CD4-positive, alpha-beta T cell (primary cell): ENCODE data around the gene TAS2R38. TPM values are rescaled to one million over a fixed set of nuclear protein-coding genes. Genes with fewer than 3 reads are reported as not detected.

Experiments
- ATAC-seq: fragments of 200-7000 bp; cut with Tn5 transposase; one replicate; pipeline ENCODE4 v1.10.0; 2022; ENCODE audit warnings: mild to moderate bottlenecking; ENCODE audit not compliant: poor library complexity
- CTCF ChIA-PET: fragments of 350-600 bp; sonication (Branson Sonifier 250); formaldehyde crosslinking; loops from one replicate; lab custom pipeline; 2021; ENCODE audit warnings: antibody characterized with exemption, inconsistent platforms; lab: Charles Lee
- POLR2A ChIA-PET: fragments of 350-600 bp; sonication (Branson Sonifier 250); formaldehyde crosslinking; loops from one replicate; lab custom pipeline; 2021; ENCODE audit warnings: antibody characterized with exemption, inconsistent platforms; lab: Charles Lee
- DNase-seq, 14 experiments: peaks; one replicate each; pipeline ENCODE4 v3.0.0-alpha.2; 2013 to 2020; ENCODE audit warnings: mixed read lengths in 2 of 14
- H3K27ac ChIP-seq, 2 donors: one replicate each; pipeline versions ENCODE4 v1.5.1 to v1.7.0; 2013; ENCODE audit warnings: low read length in 2 of 2, low read depth in 1 of 2, mild to moderate bottlenecking in 1 of 2
- H3K27me3 ChIP-seq, 2 experiments: 1 replicate in 1 of 2; 2 replicates in 1 of 2; pipeline versions ENCODE4 v1.6.1 to v1.7.0; 2013; ENCODE audit warnings: low read length in 2 of 2, control low read depth in 1 of 2, mild to moderate bottlenecking in 1 of 2, moderate library complexity in 1 of 2; ENCODE audit not compliant: insufficient read depth in 2 of 2, control insufficient read depth in 1 of 2
- H3K36me3 ChIP-seq: one replicate; pipeline ENCODE4 v1.6.1; 2013; ENCODE audit warnings: low read length, control low read depth; ENCODE audit not compliant: insufficient read depth
- H3K4me1 ChIP-seq: one replicate; pipeline ENCODE4 v1.6.1; 2013; ENCODE audit warnings: low read length, control low read depth; ENCODE audit not compliant: insufficient read depth
- H3K4me3 ChIP-seq: one replicate; pipeline ENCODE4 v1.5.1; 2013; ENCODE audit warnings: mild to moderate bottlenecking, low read length, moderate library complexity
- H3K9me3 ChIP-seq, 2 experiments: 1 replicate in 1 of 2; 2 replicates in 1 of 2; pipeline versions ENCODE4 v1.6.1 to v1.7.0; 2013; ENCODE audit warnings: low read length in 2 of 2, mild to moderate bottlenecking in 2 of 2, control low read depth in 1 of 2, moderate library complexity in 1 of 2; ENCODE audit not compliant: control insufficient read depth in 1 of 2, insufficient read depth in 1 of 2
- H3K27ac Mint-ChIP-seq: one replicate; pipeline ENCODE4 v1.8.0; 2020; ENCODE audit warnings: mixed read lengths
- H3K27me3 Mint-ChIP-seq: one replicate; pipeline ENCODE4 v1.8.0; 2021; ENCODE audit warnings: mixed read lengths
- H3K36me3 Mint-ChIP-seq: one replicate; pipeline ENCODE4 v1.8.0; 2021; ENCODE audit warnings: low read depth, mixed read lengths
- H3K4me1 Mint-ChIP-seq: one replicate; pipeline ENCODE4 v1.8.0; 2021; ENCODE audit warnings: low read depth, mixed read lengths
- H3K4me3 Mint-ChIP-seq: one replicate; pipeline ENCODE4 v1.8.0; 2020; ENCODE audit warnings: mild to moderate bottlenecking, mixed read lengths
- H3K9me3 Mint-ChIP-seq: one replicate; pipeline ENCODE4 v1.8.0; 2020; ENCODE audit warnings: mixed read lengths
- intact Hi-C, 2 experiments: fragments of 100-400 bp; cut with DNase I in 1 of 2; cut with micrococcal nuclease in 1 of 2; formaldehyde crosslinking; loops; one replicate each; pipeline versions ENCODE4 v1.15.1 to v1.9.0; 2023 to 2025; cut with DNase I, micrococcal nuclease
- total RNA-seq, 174 experiments: library from RNA in 2 of 174; stranded (reverse) in 2 of 174; gene quantifications; one replicate each; pipeline ENCODE4 v1.2.3 and lab custom pipeline; 2021 to 2026
- TF ChIP-seq, protein P1 (sequence below): fragments of 200-600 bp; IDR thresholded peaks from one replicate; pipeline ENCODE4 v1.8.0; 2022; ENCODE audit warnings: antibody characterized with exemption, mild to moderate bottlenecking

TAS2R38 gene
- total RNA-seq, 2 experiments from 2014 or later: not detected

GRCh38 chr7:141979568-141979967 is 6.0 kb upstream of the TAS2R38 start:
- Histone ChIP-seq H3K27me3 (no peaks in the 10 kb centered on the region), H3K4me1 (peaks cover 11% of the 10 kb centered on the region), H3K9me3 (no peaks in the 10 kb centered on the region), H3K4me3 (no peak overlapping the region), H3K36me3 (no peaks in the 10 kb centered on the region), H3K27ac (no peak overlapping the region)
- TF ChIP-seq, protein P1, sequence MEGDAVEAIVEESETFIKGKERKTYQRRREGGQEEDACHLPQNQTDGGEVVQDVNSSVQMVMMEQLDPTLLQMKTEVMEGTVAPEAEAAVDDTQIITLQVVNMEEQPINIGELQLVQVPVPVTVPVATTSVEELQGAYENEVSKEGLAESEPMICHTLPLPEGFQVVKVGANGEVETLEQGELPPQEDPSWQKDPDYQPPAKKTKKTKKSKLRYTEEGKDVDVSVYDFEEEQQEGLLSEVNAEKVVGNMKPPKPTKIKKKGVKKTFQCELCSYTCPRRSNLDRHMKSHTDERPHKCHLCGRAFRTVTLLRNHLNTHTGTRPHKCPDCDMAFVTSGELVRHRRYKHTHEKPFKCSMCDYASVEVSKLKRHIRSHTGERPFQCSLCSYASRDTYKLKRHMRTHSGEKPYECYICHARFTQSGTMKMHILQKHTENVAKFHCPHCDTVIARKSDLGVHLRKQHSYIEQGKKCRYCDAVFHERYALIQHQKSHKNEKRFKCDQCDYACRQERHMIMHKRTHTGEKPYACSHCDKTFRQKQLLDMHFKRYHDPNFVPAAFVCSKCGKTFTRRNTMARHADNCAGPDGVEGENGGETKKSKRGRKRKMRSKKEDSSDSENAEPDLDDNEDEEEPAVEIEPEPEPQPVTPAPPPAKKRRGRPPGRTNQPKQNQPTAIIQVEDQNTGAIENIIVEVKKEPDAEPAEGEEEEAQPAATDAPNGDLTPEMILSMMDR: no peak
- CTCF ChIA-PET: no interaction called here
- H3K27me3 Mint-ChIP-seq: no peaks in the 10 kb centered on the region
- peaks cover 21% of the 10 kb centered on the region for H3K4me1 Mint-ChIP-seq
- H3K36me3 Mint-ChIP-seq: no peaks in the 10 kb centered on the region
- intact Hi-C loops: loop anchor here (5.0 to 10.0 kb wide), 4 partner anchors 215 to 1028 kb away; no protein-coding TSS in a partner anchor
- POLR2A ChIA-PET: no interaction called here
- ATAC-seq (no peak), DNase-seq (peak in 1 of 14 experiments; percentile 21)
- H3K27ac Mint-ChIP-seq: no peak overlapping the region
- H3K9me3 Mint-ChIP-seq: no peaks in the 10 kb centered on the region
- no peak overlapping the region for H3K4me3 Mint-ChIP-seq

DNA sequence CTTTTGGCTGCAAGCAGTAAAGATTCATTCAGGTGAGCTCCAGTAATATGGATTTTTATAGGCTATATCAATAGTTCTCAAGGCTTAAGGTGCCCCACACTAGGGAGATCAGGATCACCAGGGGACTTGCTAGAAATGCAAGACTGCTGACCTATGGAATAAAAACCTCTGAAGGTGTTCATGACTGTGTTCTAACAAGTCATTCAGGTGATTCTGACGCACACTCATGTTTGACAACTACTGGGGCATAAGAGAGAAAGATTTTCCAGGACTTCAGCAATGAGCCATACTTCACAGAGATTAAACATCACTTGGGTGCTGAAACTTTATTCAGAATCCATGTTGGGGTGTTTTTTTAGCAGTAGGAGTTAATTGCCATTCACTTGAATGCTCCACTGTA is 4.8 kb upstream of the TAS2R38 start:
- Histone ChIP-seq H3K36me3 (no peaks in the 10 kb centered on the region), H3K27ac (no peak overlapping the region), H3K4me3 (no peak overlapping the region), H3K9me3 (no peaks in the 10 kb centered on the region), H3K27me3 (no peaks in the 10 kb centered on the region), H3K4me1 (peaks cover 11% of the 10 kb centered on the region)
- CTCF ChIA-PET: no interaction called here
- H3K27me3 Mint-ChIP-seq: no peaks in the 10 kb centered on the region
- intact Hi-C loops: loop anchor here (5.0 to 10.0 kb wide), 4 partner anchors 216 to 1029 kb away; no protein-coding TSS in a partner anchor
- POLR2A ChIA-PET: no interaction called here
- TF ChIP-seq, protein P1: no peak
- DNase-seq (no peak), ATAC-seq (no peak)
- no peaks in the 10 kb centered on the region for H3K9me3 Mint-ChIP-seq
- H3K4me3 Mint-ChIP-seq: no peak overlapping the region
- H3K27ac Mint-ChIP-seq: no peak overlapping the region
- H3K36me3 Mint-ChIP-seq: no peaks in the 10 kb centered on the region
- H3K4me1 Mint-ChIP-seq: peaks cover 21% of the 10 kb centered on the region

- DNase-seq (no peak), ATAC-seq (no peak)
- intact Hi-C loops: loop anchor here (5.0 to 10.0 kb wide), 4 partner anchors 218 to 1031 kb away; no protein-coding TSS in a partner anchor
- peak overlapping the region; percentile 52 for H3K4me3 ChIP-seq
- Mint-ChIP-seq H3K27me3 (no peaks in the 10 kb centered on the region), H3K4me3 (peak overlapping the region; percentile 68), H3K9me3 (no peaks in the 10 kb centered on the region), H3K36me3 (no peaks in the 10 kb centered on the region), H3K27ac (peak overlapping the region; percentile 20), H3K4me1 (peaks cover 21% of the 10 kb centered on the region)
- POLR2A ChIA-PET: interaction anchor here (1.0 to 1.3 kb wide), 2 partner anchors 12 to 833 kb away, joined by 3 to 5 read pairs; no protein-coding TSS in a partner anchor
- H3K9me3 ChIP-seq: no peaks in the 10 kb centered on the region
- CTCF ChIA-PET: interaction anchor here (0.7 kb wide), 1 partner anchor 32 kb away, joined by 3 read pairs; no protein-coding TSS in a partner anchor
- no peaks in the 10 kb centered on the region for H3K27me3 ChIP-seq
- H3K36me3 ChIP-seq: no peaks in the 10 kb centered on the region
- H3K27ac ChIP-seq: no peak overlapping the region
- H3K4me1 ChIP-seq: peaks cover 11% of the 10 kb centered on the region
- TF ChIP-seq, protein P1: no peak
Measured at GRCh38 chr7:141976524-141977245, 3.1 kb upstream of the TAS2R38 start.
